NCI-H526 treated with DMSO at 0.1 percent for 48 hours (cell line): ENCODE results near the gene PSMF1.

ENCODE experiments used
- DNase-seq: peaks from one replicate; lab custom pipeline; 2025; lab: John Stamatoyannopoulos, UW

Gene PSMF1

GRCh38 chr20:1190847-1191246, 72.4 kb downstream of the PSMF1 start:
- no peak for DNase-seq

- DNase-seq: no peak
These were observed 72.9 kb downstream of the PSMF1 start for GRCh38 chr20:1191299-1191698.

GRCh38 chr20:1195226-1195625, 76.8 kb downstream of the PSMF1 start:
- no peak for DNase-seq

- DNase-seq: no peak
These were observed 78.2 kb downstream of the PSMF1 start for GRCh38 chr20:1196634-1197033.

GRCh38 chr20:1197801-1198200, 79.4 kb downstream of the PSMF1 start:
- no peak for DNase-seq

GRCh38 chr20:1198751-1199150, 80.3 kb downstream of the PSMF1 start:
- no peak for DNase-seq

- no peak for DNase-seq
These were observed 80.9 kb downstream of the PSMF1 start for GRCh38 chr20:1199212-1199873.

- DNase-seq: no peak
These were observed 81.6 kb downstream of the PSMF1 start for GRCh38 chr20:1199964-1200363.

- no peak for DNase-seq
These were observed 84.5 kb downstream of the PSMF1 start, which contains the start of gene C20orf202 for GRCh38 chr20:1202762-1203504. TSS of gene C20orf202 (plus strand) at chr20:1203454. CDS start at chr20:1203586, 132 bp downstream.

GRCh38 chr20:1203630-1204029, 85.2 kb downstream of the PSMF1 start:
- DNase-seq: no peak

- no peak for DNase-seq
These were observed 85.7 kb downstream of the PSMF1 start for GRCh38 chr20:1204113-1204512.

- no peak for DNase-seq
These were observed 86.2 kb downstream of the PSMF1 start for GRCh38 chr20:1204576-1204975.

- DNase-seq: no peak
These were observed 87.4 kb downstream of the PSMF1 start for GRCh38 chr20:1205802-1206201.

- no peak for DNase-seq
These were observed 88.2 kb downstream of the PSMF1 start for GRCh38 chr20:1206366-1207148.

- DNase-seq: no peak
These were observed 89.0 kb downstream of the PSMF1 start for GRCh38 chr20:1207293-1207878.

GRCh38 chr20:1209447-1210387, 91.3 kb downstream of the PSMF1 start:
- DNase-seq: no peak

GRCh38 chr20:1210501-1210900, 92.1 kb downstream of the PSMF1 start:
- DNase-seq: no peak

- DNase-seq: no peak
These were observed 93.6 kb downstream of the PSMF1 start for GRCh38 chr20:1212023-1212422.

- peak; percentile 84 for DNase-seq
These were observed 94.4 kb downstream of the PSMF1 start for GRCh38 chr20:1212607-1213396.

- DNase-seq: no peak
These were observed 96.4 kb downstream of the PSMF1 start for GRCh38 chr20:1214838-1215261.
